ENCODE measurements around the gene RYR2.

Gene RYR2

GRCh38 chr1:237467320-237467719 lies 425.3 kb downstream of the RYR2 start:
- ChIA-PET POLR2A (ENCODE audit: low non-redundant PET) (no interaction called here), CTCF (interaction anchor here (0.6 to 0.7 kb wide), 2 partner anchors 72 to 185 kb away, joined by 3 to 5 read pairs; no protein-coding TSS in a partner anchor)
- DNase-seq (ENCODE audit: low spot score), result no peak
- TF ChIP-seq, protein P1, sequence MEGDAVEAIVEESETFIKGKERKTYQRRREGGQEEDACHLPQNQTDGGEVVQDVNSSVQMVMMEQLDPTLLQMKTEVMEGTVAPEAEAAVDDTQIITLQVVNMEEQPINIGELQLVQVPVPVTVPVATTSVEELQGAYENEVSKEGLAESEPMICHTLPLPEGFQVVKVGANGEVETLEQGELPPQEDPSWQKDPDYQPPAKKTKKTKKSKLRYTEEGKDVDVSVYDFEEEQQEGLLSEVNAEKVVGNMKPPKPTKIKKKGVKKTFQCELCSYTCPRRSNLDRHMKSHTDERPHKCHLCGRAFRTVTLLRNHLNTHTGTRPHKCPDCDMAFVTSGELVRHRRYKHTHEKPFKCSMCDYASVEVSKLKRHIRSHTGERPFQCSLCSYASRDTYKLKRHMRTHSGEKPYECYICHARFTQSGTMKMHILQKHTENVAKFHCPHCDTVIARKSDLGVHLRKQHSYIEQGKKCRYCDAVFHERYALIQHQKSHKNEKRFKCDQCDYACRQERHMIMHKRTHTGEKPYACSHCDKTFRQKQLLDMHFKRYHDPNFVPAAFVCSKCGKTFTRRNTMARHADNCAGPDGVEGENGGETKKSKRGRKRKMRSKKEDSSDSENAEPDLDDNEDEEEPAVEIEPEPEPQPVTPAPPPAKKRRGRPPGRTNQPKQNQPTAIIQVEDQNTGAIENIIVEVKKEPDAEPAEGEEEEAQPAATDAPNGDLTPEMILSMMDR (conservative IDR thresholded peaks at IDR 0.05; ENCODE audit: low read depth), result no peak
- H3K27ac ChIP-seq, result no peak overlapping the region

DNA sequence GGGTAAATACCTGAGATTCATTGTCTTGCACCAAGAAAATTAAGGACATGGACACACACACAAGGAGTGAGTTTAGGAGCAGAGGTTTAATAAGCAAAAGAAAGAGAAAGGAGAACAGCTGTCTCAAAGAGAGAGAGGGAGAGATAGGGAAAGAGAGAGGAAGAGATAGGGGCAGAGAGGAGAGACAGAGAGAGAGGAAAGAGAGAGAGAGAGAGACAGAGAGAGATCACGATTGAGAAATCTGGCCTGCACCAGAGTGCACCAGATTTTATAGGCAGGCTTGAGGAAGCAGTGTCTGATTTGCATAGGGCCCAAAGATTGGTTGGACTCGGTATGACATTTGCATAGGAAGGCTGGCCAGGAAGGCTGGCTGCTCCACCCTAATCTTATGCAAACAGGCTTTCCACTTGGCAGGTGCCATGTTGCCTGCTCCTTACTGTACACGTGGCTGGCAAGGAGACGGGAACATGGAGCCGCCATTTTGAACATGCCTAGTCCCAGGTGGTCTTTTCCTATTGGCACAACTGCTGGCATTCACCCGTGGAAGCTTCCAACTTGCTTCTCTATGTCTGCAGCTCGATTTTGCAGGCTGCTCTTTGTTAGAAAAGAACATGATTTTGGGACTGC lies 428.8 kb downstream of the RYR2 start:
- no peak for DNase-seq (ENCODE audit: low spot score)
- TF ChIP-seq, protein P1 (conservative IDR thresholded peaks at IDR 0.05; ENCODE audit: low read depth), result no peak
- POLR2A ChIA-PET (ENCODE audit: low non-redundant PET), result no interaction called here
- H3K27ac ChIP-seq, result no peak overlapping the region
- CTCF ChIA-PET, result no interaction called here

- ChIA-PET CTCF (no interaction called here), POLR2A (ENCODE audit: low non-redundant PET) (no interaction called here)
- TF ChIP-seq, protein P1 (conservative IDR thresholded peaks at IDR 0.05; ENCODE audit: low read depth), result no peak
- H3K27ac ChIP-seq, result no peak overlapping the region
- no peak for DNase-seq (ENCODE audit: low spot score)
Measured at GRCh38 chr1:237471377-237471776, 429.4 kb downstream of the RYR2 start.

- TF ChIP-seq, protein P1 (conservative IDR thresholded peaks at IDR 0.05; ENCODE audit: low read depth), result no peak
- no peak for DNase-seq (ENCODE audit: low spot score)
- POLR2A ChIA-PET (ENCODE audit: low non-redundant PET), result no interaction called here
- H3K27ac ChIP-seq, result no peak overlapping the region
- CTCF ChIA-PET, result no interaction called here
Measured at GRCh38 chr1:237471956-237472355, 430.0 kb downstream of the RYR2 start.

DNA sequence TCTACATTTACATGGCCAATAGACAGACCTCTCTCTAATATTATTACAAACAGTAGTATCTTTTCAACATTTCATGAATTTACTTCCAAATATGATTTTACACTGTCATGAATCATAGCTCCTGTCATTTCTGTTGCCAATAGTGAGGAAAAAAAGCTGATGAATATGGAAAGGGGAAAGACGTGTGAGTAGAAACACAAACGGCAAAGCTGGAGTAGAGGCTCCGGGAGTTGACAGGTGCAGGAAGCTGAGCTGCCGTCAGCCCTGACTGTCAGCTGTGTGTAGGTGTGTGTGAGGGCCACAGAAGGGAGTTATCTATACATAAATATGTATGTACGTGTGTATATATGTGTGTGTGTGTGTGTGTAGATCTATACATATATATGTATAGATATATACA lies 431.9 kb downstream of the RYR2 start:
- TF ChIP-seq, protein P1 (conservative IDR thresholded peaks at IDR 0.05; ENCODE audit: low read depth), result no peak
- ChIA-PET CTCF (interaction anchor here (1.1 kb wide), 1 partner anchor 20 kb away, joined by 3 read pairs; no protein-coding TSS in a partner anchor), POLR2A (ENCODE audit: low non-redundant PET) (no interaction called here)

GRCh38 chr1:237478082-237478481 lies 436.1 kb downstream of the RYR2 start:
- TF ChIP-seq, protein P1 (conservative IDR thresholded peaks at IDR 0.05; ENCODE audit: low read depth), result no peak
- ChIA-PET CTCF (no interaction called here), POLR2A (ENCODE audit: low non-redundant PET) (no interaction called here)
- DNase-seq (ENCODE audit: low spot score), result no peak
- no peak overlapping the region for H3K27ac ChIP-seq

More for the DNA sequence above, 431.9 kb downstream of the RYR2 start:
- H3K27ac ChIP-seq, result no peak overlapping the region
- DNase-seq (ENCODE audit: low spot score), result no peak
